Effector memory CD4-positive, alpha-beta T cell (primary cell): ENCODE data around the gene CEACAM6.
"Not testable (repeated sequence)": the region's sequence is repeated elsewhere in the genome, so short reads cannot be mapped to it uniquely, and the experiment has no call there.

ENCODE experiments used
- DNase-seq, 3 donors: peaks; one replicate each; pipeline ENCODE4 v3.0.0-alpha.2; 2020
- H3K27ac ChIP-seq: 2 replicates; pipeline ENCODE4 v1.7.0; 2013; ENCODE audit warnings: mild to moderate bottlenecking, low read length, moderate library complexity; ENCODE audit not compliant: insufficient read depth, poor library complexity, severe bottlenecking
- H3K27me3 ChIP-seq: replicated peaks from 2 replicates; pipeline ENCODE4 v1.7.0; 2013; ENCODE audit warnings: mild to moderate bottlenecking, low read length; ENCODE audit not compliant: insufficient read depth, control insufficient read depth, poor library complexity, severe bottlenecking
- H3K36me3 ChIP-seq: 2 replicates; pipeline ENCODE4 v1.7.0; 2013; ENCODE audit warnings: mild to moderate bottlenecking, low read length, moderate library complexity; ENCODE audit not compliant: control insufficient read depth, insufficient read depth
- H3K4me1 ChIP-seq: 2 replicates; pipeline ENCODE4 v1.7.0; 2013; ENCODE audit warnings: low read length, mild to moderate bottlenecking; ENCODE audit not compliant: control insufficient read depth, insufficient read depth, poor library complexity, severe bottlenecking
- H3K4me3 ChIP-seq: 2 replicates; pipeline ENCODE4 v1.7.0; 2013; ENCODE audit warnings: low read length, low read depth, mild to moderate bottlenecking; ENCODE audit not compliant: insufficient read depth, poor library complexity, severe bottlenecking
- H3K9me3 ChIP-seq: 2 replicates; pipeline ENCODE4 v1.7.0; 2013; ENCODE audit warnings: mild to moderate bottlenecking, low read length, moderate library complexity; ENCODE audit not compliant: control insufficient read depth

The CEACAM6 gene

GRCh38 chr19:41745756-41746155 lies 9.6 kb upstream of the CEACAM6 start:
- Histone ChIP-seq H3K36me3 (no peaks in the 10 kb centered on the region), H3K4me3 (no peak overlapping the region), H3K4me1 (no peaks in the 10 kb centered on the region), H3K27ac (no peak overlapping the region), H3K27me3 (no peaks in the 10 kb centered on the region), H3K9me3 (no peaks in the 10 kb centered on the region)
- DNase-seq = no peak

- H3K27ac ChIP-seq = no peak overlapping the region
- no peaks in the 10 kb centered on the region for H3K9me3 ChIP-seq
- peak in 2 of 3 donors; percentile 4 to 6 for DNase-seq
- H3K4me1 ChIP-seq = no peaks in the 10 kb centered on the region
- H3K36me3 ChIP-seq = no peaks in the 10 kb centered on the region
- H3K4me3 ChIP-seq = no peak overlapping the region
- no peaks in the 10 kb centered on the region for H3K27me3 ChIP-seq
These were observed 8.6 kb upstream of the CEACAM6 start for GRCh38 chr19:41746593-41747227.

- Histone ChIP-seq H3K27me3 (no peaks in the 10 kb centered on the region), H3K9me3 (no peaks in the 10 kb centered on the region), H3K27ac (no peak overlapping the region), H3K36me3 (no peaks in the 10 kb centered on the region), H3K4me1 (no peaks in the 10 kb centered on the region), H3K4me3 (no peak overlapping the region)
- no peak for DNase-seq
These were observed 7.3 kb upstream of the CEACAM6 start for GRCh38 chr19:41748012-41748411.

GRCh38 chr19:41750248-41751134 lies 4.8 kb upstream of the CEACAM6 start:
- not testable (repeated sequence) for DNase-seq, H3K27me3 ChIP-seq, H3K9me3 ChIP-seq, H3K4me3 ChIP-seq, H3K4me1 ChIP-seq, H3K27ac ChIP-seq, H3K36me3 ChIP-seq

- no peaks in the 10 kb centered on the region for H3K36me3 ChIP-seq
- H3K4me3 ChIP-seq = no peak overlapping the region
- no peaks in the 10 kb centered on the region for H3K4me1 ChIP-seq
- no peak overlapping the region for H3K27ac ChIP-seq
- peak; percentile 46 to 60 (median 52) for DNase-seq
- no peaks in the 10 kb centered on the region for H3K27me3 ChIP-seq
- no peaks in the 10 kb centered on the region for H3K9me3 ChIP-seq
These were observed 2.2 kb upstream of the CEACAM6 start for GRCh38 chr19:41753159-41753558.

- no peaks in the 10 kb centered on the region for H3K4me1 ChIP-seq
- no peaks in the 10 kb centered on the region for H3K36me3 ChIP-seq
- DNase-seq = peak; percentile 23 to 42 (median 30)
- H3K4me3 ChIP-seq = no peak overlapping the region
- no peaks in the 10 kb centered on the region for H3K9me3 ChIP-seq
- H3K27ac ChIP-seq = no peak overlapping the region
- no peaks in the 10 kb centered on the region for H3K27me3 ChIP-seq
These were observed 1.3 kb upstream of the CEACAM6 start for GRCh38 chr19:41753936-41754529.

GRCh38 chr19:41758846-41759245 lies 3.5 kb downstream of the CEACAM6 start:
- no peaks in the 10 kb centered on the region for H3K36me3 ChIP-seq
- H3K27ac ChIP-seq = no peak overlapping the region
- DNase-seq = no peak

GRCh38 chr19:41767115-41767514 lies 11.8 kb downstream of the CEACAM6 start:
- Histone ChIP-seq H3K4me3 (no peak overlapping the region), H3K27ac (no peak overlapping the region), H3K36me3 (no peaks in the 10 kb centered on the region), H3K27me3 (no peaks in the 10 kb centered on the region), H3K4me1 (no peaks in the 10 kb centered on the region), H3K9me3 (no peaks in the 10 kb centered on the region)
- no peak for DNase-seq

More at GRCh38 chr19:41758846-41759245, 3.5 kb downstream of the CEACAM6 start:
- Histone ChIP-seq H3K4me3 (no peak overlapping the region), H3K27me3 (peaks cover 8% of the 10 kb centered on the region), H3K9me3 (no peaks in the 10 kb centered on the region), H3K4me1 (no peaks in the 10 kb centered on the region)

GRCh38 chr19:41768105-41768504 lies 12.8 kb downstream of the CEACAM6 start:
- not testable (repeated sequence) for H3K9me3 ChIP-seq, H3K36me3 ChIP-seq, H3K27ac ChIP-seq, H3K27me3 ChIP-seq, H3K4me1 ChIP-seq, H3K4me3 ChIP-seq, DNase-seq

GRCh38 chr19:41769608-41770007 lies 14.3 kb downstream of the CEACAM6 start:
- Histone ChIP-seq H3K4me3 (no peak overlapping the region), H3K27ac (no peak overlapping the region), H3K36me3 (no peaks in the 10 kb centered on the region), H3K27me3 (no peaks in the 10 kb centered on the region), H3K9me3 (no peaks in the 10 kb centered on the region), H3K4me1 (peaks cover 14% of the 10 kb centered on the region)
- no peak for DNase-seq
